Peyer's patch (tissue), 4 donors: Measurements from ENCODE around the gene HS3ST3B1. TPM values are rescaled to one million over a fixed set of nuclear protein-coding genes. Genes with fewer than 3 reads are reported as not detected.

ENCODE experiments used
- DNase-seq, 3 donors: peaks; one replicate each; pipeline ENCODE4 v3.0.0-alpha.2; 2017 to 2019
- H3K27ac ChIP-seq, 4 donors: fragments of 200-600 bp; sonication (generic); one replicate each; pipeline ENCODE4 v1.5.1; 2016 to 2019
- H3K27me3 ChIP-seq, 2 donors: fragments of 200-600 bp; sonication (generic); one replicate each; pipeline ENCODE4 v1.5.1; 2019
- H3K36me3 ChIP-seq, 3 donors: fragments of 200-600 bp; sonication (generic); one replicate each; pipeline ENCODE4 v1.5.1; 2016 to 2019
- H3K4me1 ChIP-seq, 4 donors: fragments of 200-600 bp; sonication (generic); one replicate each; pipeline ENCODE4 v1.5.1; 2016 to 2019
- H3K4me3 ChIP-seq, 4 donors: fragments of 200-600 bp; sonication (generic); 1 replicate in 3 of 4; 2 replicates in 1 of 4; pipeline ENCODE4 v1.5.1; 2016 to 2019; ENCODE audit warnings: mild to moderate bottlenecking in 1 of 4
- H3K9me3 ChIP-seq, 4 donors: fragments of 200-600 bp; sonication (generic); one replicate each; pipeline ENCODE4 v1.5.1; 2016 to 2019; ENCODE audit warnings: mild to moderate bottlenecking in 1 of 4
- CTCF ChIP-seq, 6 experiments: fragments of 450-650 bp in 4 of 6; fragments of 200-600 bp in 2 of 6; sonication (generic) in 1 of 6; IDR thresholded peaks; one replicate each; pipeline ENCODE4 v1.5.1; 2017 to 2019; ENCODE audit warnings: antibody characterized with exemption in 6 of 6, mild to moderate bottlenecking in 3 of 6, moderate library complexity in 1 of 6
- POLR2A ChIP-seq, 2 donors: fragments of 450-650 bp; IDR thresholded peaks; one replicate each; pipeline ENCODE4 v1.5.1; 2017; ENCODE audit warnings: antibody characterized with exemption in 2 of 2, mild to moderate bottlenecking in 2 of 2, moderate library complexity in 2 of 2
- total RNA-seq, 4 donors: library from RNA; depleted of rRNA; stranded (reverse); fragments of >200 nt; gene quantifications; one replicate each; pipeline ENCODE4 v1.1.0, GENCODE V29; 2016

HS3ST3B1 gene
- total RNA-seq, 4 donors from 2014 or later, result 2.1 to 5.4 (median 3.3) TPM

DNA sequence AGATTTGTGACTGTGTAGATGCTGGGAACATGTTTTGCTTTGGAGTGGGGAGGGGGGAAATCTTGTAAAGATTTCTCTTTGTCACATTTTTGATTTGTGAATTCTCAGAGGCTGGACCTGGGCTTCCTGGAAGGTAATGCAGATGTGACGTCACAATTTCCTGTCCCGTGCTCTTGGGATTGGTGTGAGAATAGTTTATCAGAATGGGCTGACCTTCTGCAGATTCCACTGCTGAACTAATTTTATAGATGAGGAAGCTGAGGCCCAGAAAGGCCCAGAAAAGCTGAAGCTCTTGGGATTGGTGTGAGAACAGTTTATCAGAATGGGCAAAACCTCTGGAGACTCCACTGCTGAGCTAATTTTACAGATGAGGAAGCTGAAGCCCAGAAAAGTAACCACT is 34.0 kb downstream of the HS3ST3B1 start:
- TF ChIP-seq POLR2A (IDR thresholded peaks at IDR 0.05), result no peak
- no peak for TF ChIP-seq CTCF (IDR thresholded peaks at IDR 0.05)
- no peak overlapping the region for H3K4me3 ChIP-seq
- no peak overlapping the region for H3K27ac ChIP-seq

GRCh38 chr17:14336418-14336817 is 35.5 kb downstream of the HS3ST3B1 start:
- Histone ChIP-seq H3K9me3 (no peaks in the 10 kb centered on the region), H3K27me3 (no peaks in the 10 kb centered on the region), H3K4me1 (no peaks in the 10 kb centered on the region), H3K27ac (no peak overlapping the region), H3K36me3 (no peaks in the 10 kb centered on the region), H3K4me3 (no peak overlapping the region)
- no peak for TF ChIP-seq CTCF (IDR thresholded peaks at IDR 0.05)
- TF ChIP-seq POLR2A (IDR thresholded peaks at IDR 0.05), result no peak
- DNase-seq, result no peak

More for the DNA sequence above, 34.0 kb downstream of the HS3ST3B1 start:
- no peak for DNase-seq
- Histone ChIP-seq H3K36me3 (no peaks in the 10 kb centered on the region), H3K27me3 (no peaks in the 10 kb centered on the region), H3K9me3 (no peaks in the 10 kb centered on the region), H3K4me1 (no peaks in the 10 kb centered on the region)

GRCh38 chr17:14337596-14338079 is 36.8 kb downstream of the HS3ST3B1 start:
- H3K27ac ChIP-seq, result no peak overlapping the region
- TF ChIP-seq POLR2A (IDR thresholded peaks at IDR 0.05), result no peak
- TF ChIP-seq CTCF (IDR thresholded peaks at IDR 0.05), result no peak
- H3K4me1 ChIP-seq, result no peaks in the 10 kb centered on the region
- no peaks in the 10 kb centered on the region for H3K36me3 ChIP-seq
- DNase-seq, result no peak
- no peak overlapping the region for H3K4me3 ChIP-seq
- H3K9me3 ChIP-seq, result no peaks in the 10 kb centered on the region
- H3K27me3 ChIP-seq, result no peaks in the 10 kb centered on the region

DNA sequence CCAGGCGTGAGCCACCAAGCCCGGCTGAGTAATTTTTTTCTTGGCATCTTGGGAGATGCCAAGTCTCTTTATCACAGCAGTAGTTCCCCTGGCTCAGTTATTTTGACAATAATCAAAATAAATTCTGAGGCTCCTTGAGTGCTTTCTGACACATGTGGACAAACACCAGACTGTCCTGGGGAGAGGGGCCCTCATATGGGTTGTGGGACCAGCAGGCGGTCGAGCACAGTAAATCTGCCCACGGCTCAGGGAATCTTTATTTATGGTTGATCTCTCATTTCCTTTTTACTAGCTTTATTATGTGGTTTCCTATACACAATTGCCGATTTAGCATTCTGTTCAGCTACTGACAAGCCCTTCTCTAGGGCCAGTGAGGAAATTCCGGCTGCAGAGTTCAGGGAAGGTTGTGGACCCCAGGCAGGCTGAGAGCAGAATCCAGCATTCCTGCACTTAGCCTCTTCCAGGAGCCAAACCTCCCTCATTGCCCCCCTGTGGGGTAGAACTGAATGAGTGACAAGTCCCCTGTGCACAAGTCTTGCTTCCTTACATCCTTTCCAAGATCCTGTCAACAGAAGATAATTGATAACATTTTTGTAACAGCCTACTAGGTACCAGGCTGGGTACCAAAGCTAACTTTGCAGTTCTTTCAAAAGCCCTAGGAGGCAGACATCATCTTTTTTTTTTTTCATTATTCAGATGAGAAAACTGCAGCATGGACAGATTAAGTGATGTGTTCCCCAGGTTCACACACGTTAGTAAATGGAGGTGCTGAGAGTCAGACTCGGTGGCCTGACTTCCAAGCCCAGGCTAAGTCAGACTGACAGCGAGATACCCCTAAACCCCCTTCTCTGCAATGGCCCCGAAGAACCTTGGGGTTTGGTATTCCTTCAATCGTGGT is 40.2 kb downstream of the HS3ST3B1 start:
- TF ChIP-seq POLR2A (IDR thresholded peaks at IDR 0.05) (no peak), CTCF (IDR thresholded peaks at IDR 0.05) (no peak)
- Histone ChIP-seq H3K27me3 (no peaks in the 10 kb centered on the region), H3K9me3 (no peaks in the 10 kb centered on the region), H3K27ac (no peak overlapping the region), H3K4me3 (no peak overlapping the region), H3K4me1 (no peaks in the 10 kb centered on the region), H3K36me3 (no peaks in the 10 kb centered on the region)
- DNase-seq, result no peak

DNA sequence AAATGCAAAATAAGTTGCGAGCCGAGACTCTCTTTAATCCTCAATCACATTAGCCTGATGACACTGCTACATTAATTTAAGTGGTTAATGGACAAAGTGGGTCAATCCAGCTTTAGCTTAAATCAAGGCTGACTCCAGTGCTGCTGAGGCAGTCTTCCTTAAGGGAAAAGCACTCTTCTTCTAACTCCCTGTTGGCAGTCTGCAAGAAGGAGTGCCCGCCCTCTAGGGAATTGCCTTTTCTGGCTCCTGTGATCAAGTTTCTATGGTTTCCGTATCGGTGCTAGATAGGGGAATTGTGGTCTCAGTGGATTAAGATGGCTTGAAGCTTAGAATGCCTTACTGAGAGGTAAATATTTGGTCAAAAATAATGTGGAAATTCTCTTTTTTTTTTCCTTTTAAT is 41.0 kb downstream of the HS3ST3B1 start:
- no peak for TF ChIP-seq CTCF (IDR thresholded peaks at IDR 0.05)
- no peak for TF ChIP-seq POLR2A (IDR thresholded peaks at IDR 0.05)
- no peak for DNase-seq
- Histone ChIP-seq H3K27ac (no peak overlapping the region), H3K36me3 (no peaks in the 10 kb centered on the region), H3K4me3 (no peak overlapping the region), H3K9me3 (no peaks in the 10 kb centered on the region), H3K27me3 (no peaks in the 10 kb centered on the region), H3K4me1 (no peaks in the 10 kb centered on the region)
